GM13977 (cell line): Measurements from ENCODE around the gene ITCH.

ENCODE experiments used
- DNase-seq: peaks from one replicate; pipeline ENCODE4 v3.0.0; 2012; ENCODE audit warnings: low spot score
- in situ Hi-C: fragments of 300-500 bp; cut with MboI; formaldehyde crosslinking; loops from one replicate; pipeline ENCODE4 v1.12.0; 2022; ENCODE audit warnings: low sequenced_read_pairs, low pct_unique_long_range_greater_than_20kb, mixed read lengths, inconsistent platforms; ENCODE audit not compliant: unreplicated experiment
- TF ChIP-seq, protein P1 (sequence below): IDR thresholded peaks from 2 replicates; pipeline ENCODE4 v1.5.1; 2012; ENCODE audit warnings: mild to moderate bottlenecking, control low read depth; ENCODE audit not compliant: insufficient read depth; ENCODE audit errors: extremely low read depth, missing control alignments

Gene ITCH

DNA sequence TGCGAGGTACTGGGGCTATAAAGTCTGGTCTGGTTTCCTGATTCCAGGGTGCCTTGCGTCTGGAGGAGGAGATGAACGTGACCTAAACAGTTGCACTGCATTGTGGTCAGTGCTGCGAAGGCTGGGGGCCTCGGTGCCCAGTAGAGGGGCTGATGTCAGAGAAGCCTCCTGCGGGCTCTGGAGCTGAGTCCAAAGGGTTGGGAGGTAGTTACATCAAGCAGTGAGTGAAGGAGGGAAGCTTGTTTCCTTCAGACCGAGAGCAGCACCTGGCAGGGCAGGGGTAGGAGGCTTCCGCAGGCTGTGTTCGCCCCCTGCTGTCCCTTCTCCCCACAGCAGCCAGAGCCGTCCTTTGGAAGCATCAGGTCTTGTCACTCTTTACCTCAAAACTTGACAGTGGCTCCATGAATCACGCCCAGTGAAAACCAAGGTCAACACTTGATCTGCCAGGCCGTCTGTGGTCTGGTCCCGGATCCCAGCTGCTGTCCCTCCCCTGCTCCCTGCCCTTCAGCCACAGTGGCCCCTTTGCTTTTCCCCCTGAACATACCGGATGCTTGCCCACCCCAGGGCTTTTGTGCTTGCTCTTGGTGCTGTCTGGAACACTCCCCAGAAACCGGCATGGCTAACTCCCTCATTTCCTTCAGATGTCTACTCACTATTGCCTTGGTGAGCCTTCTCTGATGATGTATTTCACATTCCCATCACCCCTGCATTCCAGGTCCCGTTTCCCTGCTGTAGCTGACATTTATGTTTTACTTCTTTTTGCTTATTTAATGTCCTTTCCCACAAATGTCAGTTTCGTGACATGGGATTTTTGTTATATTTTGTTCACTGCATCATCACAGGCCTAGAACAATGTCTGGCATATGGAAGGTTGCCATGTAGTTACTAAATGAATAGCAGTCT, 160.1 kb downstream of the ITCH start:
- in situ Hi-C loops: no loop called here
- TF ChIP-seq, protein P1, sequence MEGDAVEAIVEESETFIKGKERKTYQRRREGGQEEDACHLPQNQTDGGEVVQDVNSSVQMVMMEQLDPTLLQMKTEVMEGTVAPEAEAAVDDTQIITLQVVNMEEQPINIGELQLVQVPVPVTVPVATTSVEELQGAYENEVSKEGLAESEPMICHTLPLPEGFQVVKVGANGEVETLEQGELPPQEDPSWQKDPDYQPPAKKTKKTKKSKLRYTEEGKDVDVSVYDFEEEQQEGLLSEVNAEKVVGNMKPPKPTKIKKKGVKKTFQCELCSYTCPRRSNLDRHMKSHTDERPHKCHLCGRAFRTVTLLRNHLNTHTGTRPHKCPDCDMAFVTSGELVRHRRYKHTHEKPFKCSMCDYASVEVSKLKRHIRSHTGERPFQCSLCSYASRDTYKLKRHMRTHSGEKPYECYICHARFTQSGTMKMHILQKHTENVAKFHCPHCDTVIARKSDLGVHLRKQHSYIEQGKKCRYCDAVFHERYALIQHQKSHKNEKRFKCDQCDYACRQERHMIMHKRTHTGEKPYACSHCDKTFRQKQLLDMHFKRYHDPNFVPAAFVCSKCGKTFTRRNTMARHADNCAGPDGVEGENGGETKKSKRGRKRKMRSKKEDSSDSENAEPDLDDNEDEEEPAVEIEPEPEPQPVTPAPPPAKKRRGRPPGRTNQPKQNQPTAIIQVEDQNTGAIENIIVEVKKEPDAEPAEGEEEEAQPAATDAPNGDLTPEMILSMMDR: peak; percentile 76
- peak; percentile 63 for DNase-seq

DNA sequence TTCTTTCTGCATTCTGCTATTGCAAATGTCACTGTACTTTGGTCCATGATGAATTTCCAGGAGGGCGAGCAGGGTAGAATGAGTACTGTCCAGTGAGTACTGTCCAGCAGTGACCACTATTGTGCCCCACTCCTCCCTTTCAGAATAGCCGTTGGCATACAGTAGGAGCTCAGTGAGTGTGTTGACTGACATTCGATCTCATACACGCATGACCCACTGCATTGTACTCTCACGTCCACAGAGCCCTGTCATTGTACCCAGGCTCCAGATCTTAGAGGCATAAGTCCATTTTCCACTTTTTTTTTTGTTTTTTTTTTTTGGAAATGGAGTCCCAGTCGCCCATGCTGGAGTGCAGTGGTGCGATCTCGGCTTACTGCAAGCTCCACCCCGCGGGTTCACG, 161.4 kb downstream of the ITCH start:
- TF ChIP-seq, protein P1: no peak
- no peak for DNase-seq
- in situ Hi-C loops: no loop called here

DNA sequence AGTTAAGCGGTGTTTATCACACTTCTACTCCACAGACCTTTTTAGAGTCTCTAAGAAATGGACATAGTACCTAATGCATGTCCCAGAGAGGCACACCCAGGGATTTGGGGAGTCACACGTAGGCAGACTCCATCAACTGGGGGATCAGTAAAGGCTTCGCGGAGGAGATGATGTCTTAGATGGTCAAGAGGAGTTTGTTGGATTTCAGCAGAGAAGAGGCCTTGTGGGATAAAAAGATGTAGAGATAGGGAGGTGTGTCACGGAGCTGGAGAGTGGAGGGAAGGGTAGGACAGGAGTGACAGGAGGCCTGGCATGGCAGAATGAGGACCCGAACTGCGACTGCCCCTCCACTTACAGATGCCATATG, 162.3 kb downstream of the ITCH start:
- TF ChIP-seq, protein P1: no peak
- in situ Hi-C loops: no loop called here
- DNase-seq: no peak

DNA sequence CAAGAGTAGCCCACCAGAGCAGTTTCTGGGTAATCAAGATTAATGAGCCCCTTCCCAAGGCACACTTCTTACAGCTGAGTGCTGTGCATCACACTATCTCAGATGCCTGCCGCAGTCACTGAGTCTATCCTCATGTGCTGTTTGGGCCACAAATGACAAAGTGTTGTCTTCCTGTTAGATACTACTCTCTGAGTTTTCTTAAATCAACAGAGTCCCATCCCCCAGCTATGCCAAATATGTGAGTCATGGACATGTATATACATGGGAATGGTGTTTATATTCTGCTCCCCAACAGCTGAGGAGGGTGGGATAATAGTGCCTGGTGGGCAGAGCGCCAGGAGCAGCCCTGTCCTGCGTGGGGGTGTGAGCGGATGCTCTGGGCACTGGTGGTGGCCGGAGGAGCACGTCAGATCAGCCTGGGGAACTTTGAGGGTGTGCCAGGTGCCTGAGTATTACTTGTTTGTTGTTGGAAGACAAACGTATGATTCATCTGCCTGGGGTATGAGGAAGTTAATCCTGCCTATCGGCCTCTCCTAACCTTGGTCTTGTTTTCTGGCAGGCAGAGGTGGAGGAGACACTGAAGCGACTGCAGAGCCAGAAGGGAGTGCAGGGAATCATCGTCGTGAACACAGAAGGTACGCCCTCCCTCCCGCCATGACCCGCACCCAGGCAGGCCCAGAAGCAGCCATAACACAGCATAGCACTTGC, 162.8 kb downstream of the ITCH start:
- TF ChIP-seq, protein P1: no peak
- no peak for DNase-seq
- in situ Hi-C loops: no loop called here

DNA sequence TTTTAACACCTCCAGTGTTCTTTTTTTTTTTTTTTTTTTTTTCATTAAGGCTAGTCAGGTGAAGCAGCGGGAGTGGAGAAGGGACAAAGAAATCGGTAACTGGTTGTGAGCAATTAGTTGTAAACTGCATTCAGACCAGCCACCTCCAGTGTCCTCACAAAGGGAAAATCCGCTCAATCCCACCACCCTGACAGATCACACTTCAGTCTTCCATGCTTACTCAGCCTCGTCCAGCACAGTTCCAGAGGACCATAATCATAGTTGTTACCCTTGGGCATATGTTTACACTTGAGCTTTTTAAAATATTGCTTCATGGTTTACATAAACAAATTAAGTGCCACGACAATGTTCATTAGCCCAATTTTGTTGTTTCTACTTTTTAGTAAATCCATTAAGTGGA, 163.4 kb downstream of the ITCH start:
- TF ChIP-seq, protein P1: no peak
- in situ Hi-C loops: no loop called here
- DNase-seq: no peak

DNA sequence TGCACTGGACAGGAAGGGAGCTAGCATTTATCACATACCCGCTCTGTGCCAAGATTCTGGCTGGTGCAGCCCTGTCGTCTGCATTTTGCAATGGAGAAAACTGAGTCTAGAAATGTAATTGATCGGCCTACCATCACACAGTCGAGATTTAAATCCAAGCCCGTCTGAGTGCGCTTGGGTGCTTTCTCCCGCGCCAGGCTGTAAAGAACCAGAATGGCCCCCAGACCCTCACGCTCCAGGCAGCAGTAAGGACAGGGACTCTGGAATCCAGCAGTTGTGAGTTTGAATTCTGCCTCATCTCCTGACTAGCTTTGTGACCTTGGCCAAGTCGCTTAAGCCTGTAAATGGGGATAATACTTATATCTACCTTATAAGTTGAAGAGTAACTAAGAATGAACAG, 163.9 kb downstream of the ITCH start:
- TF ChIP-seq, protein P1: no peak
- no peak for DNase-seq
- in situ Hi-C loops: no loop called here
